ENCODE measurements around the gene ERBIN. TPM values are rescaled to one million over a fixed set of nuclear protein-coding genes. Genes with fewer than 3 reads are reported as not detected.

ERBIN gene
- total and polyA plus RNA-seq, 10 of the 15 experiments (the other 5 are each of a cell fraction or from before 2014, with no cell fraction given), result 9.5 to 91.1 (median 49.4) TPM

- Histone ChIP-seq H2AFZ (ENCODE audit: control insufficient read depth, low read depth, low read length) (peak overlapping the region; percentile 65), H4K20me1 (ENCODE audit: control insufficient read depth, insufficient read depth) (no peaks in the 10 kb centered on the region), H3K9ac (ENCODE audit: control insufficient read depth, insufficient read depth, low read length) (peak overlapping the region; percentile 94), H3K4me2 (ENCODE audit: control insufficient read depth, insufficient read depth) (peak overlapping the region; percentile 53), H3K4me1 (ENCODE audit: control insufficient read depth, insufficient read depth, low read length) (no peaks in the 10 kb centered on the region), H3K9me3 (replicated peaks; ENCODE audit: control insufficient read depth, insufficient read depth, low read length) (no peaks in the 10 kb centered on the region), H3K27me3 (replicated peaks in 1 of 2; ENCODE audit: control insufficient read depth in 2 of 2, insufficient read depth in 2 of 2, low read length in 1 of 2) (no peaks in the 10 kb centered on the region), H3K4me3 (peak overlapping the region; percentile 74), H3K36me3 (ENCODE audit: control insufficient read depth in 2 of 2, insufficient read depth in 2 of 2, low read length in 1 of 2) (no peaks in the 10 kb centered on the region), H3K79me2 (ENCODE audit: control insufficient read depth, insufficient read depth, low read length) (peaks cover 40% of the 10 kb centered on the region), H3K27ac (ENCODE audit: control insufficient read depth, insufficient read depth) (peak overlapping the region; percentile 90)
- TF ChIP-seq TCF3 (IDR thresholded peaks at IDR 0.05; ENCODE audit: borderline replicate concordance, insufficient read depth, low read depth, low read length) (no peak), ATF7 (IDR thresholded peaks at IDR 0.05; ENCODE audit: low read depth) (peak; percentile 84), SKIL (IDR thresholded peaks at IDR 0.05; ENCODE audit: low read depth, poor library complexity, severe bottlenecking) (peak; percentile 38)
- POLR2A ChIA-PET, result interaction anchor here (0.6 to 2.4 kb wide), 9 partner anchors 86 to 989 kb away, joined by 3 to 17 read pairs (median 3); partner anchors contain the start of genes CENPK and PPWD1
- 15% methylated on average over 19 of the region's 19 CpGs for WGBS (ENCODE audit: insufficient coverage, insufficient replicate concordance, low lambda C conversion rate, missing lambda C conversion rate)
- in situ Hi-C loops (cut with MboI) (no loop called here), intact Hi-C loops (cut with micrococcal nuclease; ENCODE audit: unreplicated experiment) (loop anchor here (5.0 kb wide), 6 partner anchors 38 to 218 kb away; partner anchors contain the start of genes NLN, SGTB and SREK1)
- RAD21 ChIA-PET (ENCODE audit: unreplicated experiment), result interaction anchor here (0.6 to 2.0 kb wide), 13 partner anchors 78 to 214 kb away, joined by 3 to 11 read pairs (median 3); no protein-coding TSS in a partner anchor
- no peak for DNase-seq (ENCODE audit: low read depth, low spot score)
- TSS peak; percentile 77 for BruUV-seq (replicated peaks)
- SMC1A ChIA-PET (ENCODE audit: uncharacterized antibody, unreplicated experiment), result interaction anchor here (0.6 to 2.4 kb wide), 15 partner anchors 12 to 185 kb away, joined by 3 to 5 read pairs (median 3); no protein-coding TSS in a partner anchor
- FAIRE-seq, result peak; percentile 90
- CTCF ChIA-PET, result interaction anchor here (0.6 to 2.0 kb wide), 5 partner anchors 37 to 185 kb away, joined by 3 to 4 read pairs (median 3); no protein-coding TSS in a partner anchor
- ATAC-seq, result peak; percentile 16
These were observed 1.9 kb upstream of the ERBIN start for GRCh38 chr5:65924366-65925043.

Measured in GM12878 (cell line).